Activated CD4-positive, CD25-positive, alpha-beta regulatory T cell treated with anti-CD3 and anti-CD28 coated beads, Interleukin-2, amount 50 U/mL, for 24 hours (primary cell): Measurements from ENCODE around the gene SH2D7.
A peak's percentile ranks its signal among the peaks of the same experiment; 100 is the strongest.

ENCODE experiments used
- ATAC-seq, 2 donors: fragments of 150-1000 bp; cut with Tn5 transposase; one replicate each; pipeline ENCODE4 v1.10.0; 2021; ENCODE audit warnings: mild to moderate bottlenecking in 1 of 2, moderate library complexity in 1 of 2

SH2D7 gene

DNA sequence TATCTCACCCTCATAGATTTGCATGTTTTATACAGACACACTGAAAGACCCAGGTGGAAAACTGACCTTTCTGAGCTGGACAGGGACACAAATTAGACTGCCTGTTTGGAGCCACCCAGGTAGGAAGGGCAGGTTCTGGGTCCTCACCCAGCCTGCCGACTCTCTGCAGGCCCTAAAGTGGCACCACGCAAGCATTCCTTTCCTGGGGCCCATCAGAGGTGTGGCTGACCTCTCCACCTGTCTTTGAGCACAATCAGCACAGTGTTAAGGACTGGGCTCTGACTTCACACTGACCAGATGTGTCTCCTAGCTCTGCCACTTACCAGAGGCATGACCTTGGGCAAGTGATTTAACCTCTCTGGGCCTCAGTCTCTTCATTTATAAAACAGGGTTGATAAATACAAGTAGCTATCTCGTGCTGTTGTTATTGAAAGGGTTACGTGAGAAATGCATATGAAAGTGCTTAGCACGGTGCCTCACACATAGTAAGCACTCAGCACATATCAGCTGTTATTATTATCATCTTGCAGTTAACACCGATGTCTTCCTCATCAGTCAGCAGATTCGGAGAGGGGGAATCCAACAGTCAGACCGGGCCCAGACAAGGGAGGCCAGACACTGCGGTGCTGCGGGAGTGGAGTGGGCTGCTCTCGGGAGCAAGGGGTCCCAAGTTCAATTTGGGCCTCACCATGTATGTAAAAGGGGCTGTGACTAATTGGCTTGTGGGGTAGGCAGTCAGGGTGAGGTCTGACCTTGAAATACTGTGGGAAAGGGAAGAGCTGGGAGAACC is 12.9 kb upstream of the SH2D7 start:
- ATAC-seq: no peak

DNA sequence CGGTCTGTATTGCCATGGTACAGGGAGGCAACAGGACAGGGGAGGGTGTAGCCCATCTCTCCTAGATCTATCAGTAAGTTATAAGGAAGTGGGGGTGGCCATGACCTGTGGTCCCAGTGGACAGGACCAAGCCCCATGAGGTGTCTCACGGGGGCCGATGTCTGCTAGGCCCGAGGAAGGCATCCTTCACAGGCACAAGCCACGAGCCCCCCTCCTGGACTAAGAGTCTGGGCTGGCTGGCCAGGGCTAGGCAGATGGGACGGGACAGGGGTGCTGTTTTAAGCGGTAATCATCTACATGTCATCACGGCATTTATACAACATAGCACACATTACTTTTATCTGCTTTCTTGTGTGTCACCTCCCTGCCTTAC is 12.3 kb upstream of the SH2D7 start:
- no peak for ATAC-seq

DNA sequence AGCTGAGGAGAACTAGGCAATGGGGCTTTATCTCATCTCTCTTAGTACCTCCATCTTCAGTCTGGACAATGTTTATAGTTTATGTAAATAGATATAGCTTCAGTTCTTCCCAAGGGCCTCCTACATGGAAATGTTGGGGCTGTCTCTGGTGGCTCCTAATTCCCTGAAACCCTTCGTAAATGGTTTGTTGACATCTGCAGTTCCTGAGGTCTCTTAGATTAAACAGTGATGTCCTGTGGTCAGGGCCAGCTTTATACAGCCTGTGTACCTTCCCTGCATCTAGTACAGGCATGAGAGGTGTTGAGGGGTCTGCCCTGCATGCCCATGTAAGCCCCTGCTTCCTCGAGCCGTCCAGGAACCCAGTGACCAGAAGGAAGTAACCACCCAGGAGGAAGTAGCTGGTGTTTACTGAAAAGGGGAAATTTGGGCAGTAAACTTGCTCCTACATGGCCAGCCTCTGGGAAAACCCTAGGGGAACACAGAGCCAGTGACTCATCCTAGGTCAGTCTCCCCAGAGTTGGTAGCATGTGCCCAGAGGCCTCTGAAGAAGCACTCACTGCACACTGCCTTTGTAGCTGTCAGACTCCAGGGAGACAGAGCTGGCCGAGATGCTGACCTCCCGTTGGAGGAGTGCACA is 10.1 kb upstream of the SH2D7 start:
- no peak for ATAC-seq

DNA sequence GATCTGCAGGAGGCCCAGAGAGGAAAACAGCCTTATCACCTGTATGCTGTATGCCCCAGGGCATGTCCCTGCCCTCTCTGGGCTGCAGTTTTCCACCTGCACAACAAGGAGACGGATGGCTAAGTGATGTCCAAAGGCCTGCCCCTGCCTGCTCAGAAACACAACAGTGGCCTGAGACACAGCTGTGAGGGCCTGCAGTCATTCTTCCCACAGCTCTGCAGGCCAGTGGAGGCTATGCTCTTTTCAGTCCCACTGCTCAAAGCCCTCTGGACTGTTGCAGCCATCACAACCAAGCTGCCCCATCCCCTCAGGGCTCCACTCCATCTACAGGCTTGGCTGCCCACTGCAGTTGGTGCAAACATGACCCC is 9.6 kb upstream of the SH2D7 start:
- no peak for ATAC-seq

DNA sequence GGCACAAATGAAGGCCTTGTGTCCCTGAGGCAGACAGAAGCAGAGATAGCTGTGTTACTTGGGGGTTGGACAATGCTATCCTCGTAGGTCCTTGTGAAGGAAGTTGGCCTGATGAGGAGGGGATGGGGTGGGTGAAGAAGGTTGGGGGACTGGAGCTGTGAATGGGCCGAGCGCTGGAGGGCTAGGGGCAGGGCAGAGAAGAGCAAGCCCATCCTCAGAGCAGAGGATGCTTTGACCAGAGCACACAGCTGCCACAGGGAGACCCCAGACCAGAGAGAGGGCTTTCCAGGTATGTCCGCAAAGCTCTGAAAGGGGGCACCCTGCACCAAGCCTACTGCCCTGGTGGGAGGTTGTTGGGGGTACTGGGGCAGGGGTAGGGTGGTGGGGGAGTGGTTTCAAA is 9.2 kb upstream of the SH2D7 start:
- ATAC-seq: no peak

DNA sequence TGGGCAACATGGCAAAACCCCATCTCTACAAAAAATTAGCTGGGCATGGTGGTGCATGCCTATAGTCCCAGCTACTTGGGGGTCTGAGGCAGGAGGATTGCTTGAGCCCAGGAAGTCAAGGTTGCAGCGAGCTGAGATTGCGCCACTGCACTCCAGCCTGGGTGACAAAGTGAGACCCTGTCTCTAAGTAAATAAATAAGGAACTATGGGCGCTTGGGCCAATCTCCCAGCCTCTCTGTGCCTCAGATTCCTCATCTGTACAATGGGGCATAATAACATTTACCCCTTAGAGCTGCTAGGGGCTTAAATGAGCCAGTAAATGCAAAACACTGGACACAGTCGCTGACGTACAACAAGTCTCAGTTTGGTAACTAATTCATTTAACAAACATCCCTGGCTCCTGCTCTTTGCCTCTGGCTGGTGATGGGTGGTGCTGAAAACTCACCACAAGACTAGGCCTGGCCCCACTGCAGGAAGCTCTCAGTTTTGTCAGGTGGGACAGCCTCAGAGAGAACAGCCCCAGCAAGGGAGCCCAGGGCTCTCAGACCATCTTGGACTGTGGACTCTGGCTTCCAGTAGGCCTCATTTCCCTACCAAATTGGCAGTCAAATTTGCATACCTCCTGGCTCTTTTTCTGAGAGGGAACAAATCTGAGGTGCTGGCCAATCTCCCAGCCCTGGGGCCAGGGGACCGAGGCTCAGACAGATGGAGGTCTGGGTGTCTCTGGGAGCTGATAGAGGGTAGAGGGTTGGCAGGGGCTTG is 8.5 kb upstream of the SH2D7 start:
- ATAC-seq: no peak

DNA sequence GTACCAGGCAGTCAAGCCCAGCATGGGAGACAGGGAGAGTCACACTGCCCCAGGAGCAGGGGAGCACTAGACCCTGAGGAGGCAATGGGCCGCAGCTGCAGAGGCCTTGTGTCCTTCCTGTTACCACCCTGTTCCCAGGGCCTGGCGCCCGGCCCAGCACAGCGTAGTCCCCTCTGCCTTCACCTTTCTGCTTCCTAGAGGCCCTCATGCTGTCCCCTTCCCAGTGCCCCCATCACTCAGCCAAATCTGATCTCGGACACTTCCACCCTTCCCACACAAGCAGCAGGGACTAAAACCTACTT is 8.0 kb upstream of the SH2D7 start:
- no peak for ATAC-seq

DNA sequence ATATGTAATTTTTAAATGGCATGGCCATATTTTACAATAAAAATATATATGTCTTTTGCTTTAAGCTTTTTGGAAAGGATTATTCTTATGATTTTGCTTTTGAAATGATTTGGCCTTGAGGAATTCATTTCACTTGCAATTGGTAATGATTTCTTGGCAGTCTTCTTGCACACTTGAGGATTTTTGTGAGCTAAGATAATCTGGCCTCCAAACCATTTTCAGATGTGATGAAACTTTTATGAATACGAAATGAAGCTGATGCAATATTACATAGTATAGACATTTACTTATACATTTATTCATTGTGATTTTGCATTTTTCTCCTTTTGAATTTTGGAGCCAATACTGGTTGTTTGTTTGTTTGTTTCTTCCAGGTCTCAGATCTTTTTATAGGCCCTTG is 6.4 kb upstream of the SH2D7 start:
- ATAC-seq: no peak

DNA sequence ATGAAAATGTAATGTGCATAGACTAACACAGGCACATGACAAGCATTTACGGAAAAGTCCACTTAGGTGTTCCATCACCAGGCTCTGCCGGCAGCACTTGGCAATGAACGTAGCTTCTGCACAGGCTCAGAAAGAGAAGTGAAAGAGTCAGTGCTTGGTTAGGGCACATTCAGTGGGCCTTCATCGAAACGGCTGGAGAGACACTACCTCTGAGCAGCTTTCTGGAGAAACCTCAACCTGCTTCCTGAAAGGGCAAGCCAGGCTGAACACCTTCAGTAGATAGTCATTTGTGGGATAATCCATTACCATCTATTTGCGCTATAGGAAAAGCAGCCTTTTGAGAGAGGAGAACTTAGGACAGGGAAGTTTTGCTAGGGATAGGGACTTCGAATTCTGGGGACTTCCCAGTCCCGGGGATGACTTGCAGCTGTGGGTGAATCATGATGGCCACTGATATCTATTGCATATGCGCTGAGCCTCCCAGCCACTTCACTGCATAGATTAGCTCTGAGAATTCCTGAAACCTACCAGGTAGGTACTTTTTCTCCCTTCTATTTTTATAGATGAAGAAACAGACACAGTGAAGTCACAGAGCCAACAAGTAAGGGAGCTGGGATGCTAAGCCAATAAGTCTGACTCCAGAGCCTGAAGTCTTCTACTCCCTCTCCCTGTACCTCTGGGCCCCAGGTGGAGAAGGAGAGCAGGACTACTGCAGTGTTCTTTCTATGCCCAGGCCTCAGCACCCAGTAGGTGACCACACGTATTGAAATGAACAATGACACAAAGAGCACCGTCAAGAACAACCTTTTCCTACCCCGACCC is 4.2 kb upstream of the SH2D7 start:
- no peak for ATAC-seq

DNA sequence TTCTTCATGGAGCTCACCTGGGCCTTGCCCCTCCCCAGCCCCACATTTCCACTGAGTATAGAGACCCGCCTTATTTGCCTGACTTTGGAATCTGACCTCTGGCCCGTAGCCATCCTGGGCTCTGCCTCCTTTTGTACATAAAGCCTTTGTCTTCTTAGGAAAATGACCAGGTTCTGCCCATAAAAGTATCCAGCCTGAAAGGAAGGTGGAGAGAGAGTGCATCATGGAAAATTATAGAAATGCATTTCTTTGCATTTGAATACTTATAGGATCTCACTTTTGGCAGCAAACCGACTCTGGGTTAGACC is 3.6 kb upstream of the SH2D7 start:
- no peak for ATAC-seq

DNA sequence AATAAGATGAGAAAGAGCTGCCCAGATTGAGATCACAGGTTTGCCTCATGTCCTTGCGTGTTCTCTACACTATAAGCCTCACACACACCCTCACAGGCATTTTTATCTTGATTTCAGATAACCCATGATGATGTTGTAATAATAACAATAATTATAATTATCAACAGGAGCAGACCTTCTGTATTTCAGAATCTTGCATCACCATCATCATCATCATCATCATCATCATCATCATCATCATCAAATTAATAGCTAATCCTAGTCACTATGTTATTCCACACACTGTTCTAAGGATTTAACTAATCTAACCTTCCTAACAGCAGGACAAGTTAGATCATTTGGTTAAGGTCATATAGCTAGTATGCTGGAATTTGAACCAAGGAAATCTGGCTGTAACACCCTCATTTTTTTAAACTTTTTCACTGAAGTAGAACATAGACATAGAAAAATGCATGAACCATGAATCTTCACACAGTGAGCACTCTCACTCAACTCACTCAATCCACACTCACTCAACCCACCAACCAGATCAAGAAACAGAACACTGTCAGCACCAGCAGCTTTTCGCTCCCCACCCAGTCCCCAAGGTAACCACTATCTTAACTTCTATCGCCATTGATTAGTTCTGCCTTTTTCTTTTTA is 1.8 kb upstream of the SH2D7 start:
- no peak for ATAC-seq

DNA sequence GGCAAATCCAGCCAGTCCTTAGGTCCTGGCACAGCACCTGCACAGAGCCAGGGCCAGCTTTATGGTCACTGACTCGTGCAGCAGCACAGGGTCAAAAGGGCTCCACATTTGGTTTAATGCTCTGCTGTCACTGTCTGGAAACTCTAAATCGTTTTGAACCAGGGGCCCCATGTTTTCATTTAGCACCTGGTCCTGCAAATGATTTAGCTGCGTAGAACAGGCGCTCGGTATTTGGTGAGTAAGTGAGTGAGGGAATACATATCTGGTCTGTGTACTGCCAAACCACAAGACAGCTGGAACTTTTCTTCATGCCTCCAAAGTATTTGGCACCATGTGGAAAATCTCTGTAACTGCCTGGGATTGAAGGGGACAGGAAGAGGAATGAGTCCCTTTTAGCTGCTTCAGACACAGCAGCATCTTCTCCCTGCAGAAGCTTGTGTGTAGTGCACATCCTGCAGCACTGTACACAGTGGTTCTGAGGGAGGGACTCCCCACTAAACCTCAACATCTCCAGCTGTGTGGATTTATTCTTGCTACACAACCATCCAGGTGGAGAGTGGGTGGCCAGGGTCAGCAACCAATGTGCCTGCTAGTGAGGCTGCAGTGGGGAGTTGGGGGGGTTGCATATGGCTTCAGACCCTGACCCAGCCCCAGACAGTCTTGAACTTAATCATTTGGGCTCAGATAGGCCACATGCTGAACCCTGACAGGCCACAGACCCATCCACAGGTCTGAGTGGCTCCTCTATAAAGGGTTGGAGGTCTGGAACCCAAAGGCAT is 1.1 kb downstream of the SH2D7 start:
- ATAC-seq: no peak

DNA sequence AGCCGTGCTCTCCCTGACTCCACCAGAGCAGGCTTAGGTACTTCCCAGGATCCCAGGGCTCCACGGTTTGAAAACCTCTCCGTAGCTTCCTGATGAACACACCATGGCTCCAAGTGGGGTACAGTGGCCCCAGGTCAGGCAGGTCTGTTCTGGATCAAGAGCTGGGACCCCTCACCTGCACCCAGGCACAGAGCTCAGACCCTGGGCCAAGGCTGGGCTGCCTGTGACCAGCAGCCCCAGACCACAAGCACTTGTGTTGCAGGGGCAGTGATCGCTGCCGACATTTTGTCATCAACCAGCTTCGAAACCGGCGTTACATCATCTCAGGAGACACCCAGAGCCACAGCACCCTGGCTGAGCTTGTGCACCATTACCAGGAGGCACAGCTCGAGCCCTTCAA is 5.3 kb downstream of the SH2D7 start:
- no peak for ATAC-seq

DNA sequence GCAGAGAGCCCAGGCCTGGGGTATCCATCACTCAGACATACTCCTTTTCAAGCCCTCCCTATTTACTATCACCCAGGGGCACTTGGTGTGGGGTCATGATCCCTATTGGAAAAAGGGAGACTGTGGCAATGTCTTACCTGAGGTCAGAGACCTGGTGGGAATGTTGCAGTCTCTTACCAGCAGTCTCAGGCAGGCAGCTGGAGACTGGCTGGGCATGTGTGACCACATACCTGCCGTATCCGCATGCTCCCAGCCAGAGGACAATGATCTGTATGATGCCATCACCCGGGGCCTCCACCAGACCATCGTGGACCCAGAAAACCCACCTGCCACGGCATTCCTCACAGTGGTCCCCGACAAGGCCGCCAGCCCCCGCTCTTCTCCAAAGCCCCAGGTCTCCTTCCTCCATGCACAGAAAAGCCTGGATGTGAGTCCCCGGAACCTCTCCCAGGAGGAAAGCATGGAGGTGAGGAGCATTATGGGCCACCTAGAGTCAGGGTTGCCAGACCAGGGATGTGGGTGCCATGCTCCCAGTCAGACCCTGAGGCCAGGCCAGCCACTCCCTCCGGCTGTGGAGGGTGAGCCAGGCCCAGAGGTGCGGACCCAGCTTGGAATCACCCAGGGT is 5.9 kb downstream of the SH2D7 start:
- no peak for ATAC-seq

DNA sequence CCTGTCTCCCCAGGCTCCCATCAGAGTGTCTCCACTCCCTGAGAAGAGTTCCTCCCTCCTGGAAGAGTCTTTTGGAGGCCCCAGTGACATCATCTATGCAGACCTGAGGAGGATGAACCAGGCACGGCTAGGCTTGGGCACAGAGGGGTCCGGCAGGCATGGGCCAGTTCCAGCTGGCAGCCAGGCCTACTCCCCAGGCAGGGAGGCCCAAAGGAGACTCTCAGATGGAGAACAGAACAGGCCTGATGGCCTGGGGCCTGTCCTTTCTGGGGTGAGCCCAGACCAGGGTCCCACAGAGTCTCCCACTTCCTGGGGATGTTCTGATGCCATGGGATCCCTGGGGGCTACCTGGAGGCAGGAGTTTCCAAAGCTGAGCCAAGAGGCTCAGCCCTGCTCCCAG is 8.5 kb downstream of the SH2D7 start:
- ATAC-seq: no peak

DNA sequence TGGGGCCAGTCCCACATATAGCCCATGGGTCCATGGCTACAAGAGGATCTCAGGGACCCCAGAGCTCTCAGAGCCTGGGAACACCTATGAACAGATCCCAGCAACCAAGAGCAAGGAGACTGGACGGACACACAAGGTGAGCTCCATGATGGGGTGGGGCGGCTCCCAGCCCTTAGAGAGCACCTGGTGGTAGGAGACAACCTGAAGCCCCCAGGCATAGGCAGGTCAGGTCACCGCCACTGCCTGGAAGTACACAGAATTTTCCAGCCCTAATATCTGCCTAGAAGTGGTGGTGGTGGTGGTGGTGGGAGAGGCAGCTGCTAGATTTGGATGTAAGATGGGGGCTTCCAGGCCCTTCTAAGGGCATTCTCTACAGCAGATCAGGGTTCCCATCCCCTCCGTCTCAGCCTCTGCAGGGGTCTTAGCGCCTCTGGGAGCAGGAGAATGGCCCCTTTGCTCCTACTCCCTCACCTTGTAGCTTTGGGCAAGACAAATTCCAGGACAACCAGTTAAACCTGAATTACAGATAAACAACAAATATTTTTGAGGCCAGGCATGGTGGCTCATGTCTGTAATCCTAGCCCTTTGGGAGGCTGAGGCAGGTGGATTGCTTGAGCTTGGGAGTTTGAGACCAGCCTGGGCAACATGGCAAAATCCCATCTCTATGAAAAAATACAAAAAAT is 9.2 kb downstream of the SH2D7 start:
- no peak for ATAC-seq

DNA sequence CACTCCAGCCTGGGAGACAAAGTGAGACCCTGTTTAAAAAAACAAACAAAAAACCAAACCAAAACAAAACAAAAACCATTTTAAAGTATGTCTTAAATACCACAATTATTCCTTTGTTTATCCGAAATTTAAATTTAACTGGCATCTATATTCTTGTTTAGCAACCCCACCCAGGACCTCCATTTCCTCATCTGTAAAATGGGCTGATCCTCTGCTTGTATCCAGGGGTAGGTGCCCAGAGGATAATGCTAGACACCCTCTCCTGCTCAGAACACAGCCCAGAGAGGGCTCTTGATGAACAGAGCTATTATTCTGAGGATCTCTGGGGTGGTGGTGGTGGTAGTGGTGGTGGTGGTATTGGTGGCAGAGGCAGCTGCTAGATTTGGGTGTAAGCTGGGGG is 9.8 kb downstream of the SH2D7 start:
- ATAC-seq: no peak

DNA sequence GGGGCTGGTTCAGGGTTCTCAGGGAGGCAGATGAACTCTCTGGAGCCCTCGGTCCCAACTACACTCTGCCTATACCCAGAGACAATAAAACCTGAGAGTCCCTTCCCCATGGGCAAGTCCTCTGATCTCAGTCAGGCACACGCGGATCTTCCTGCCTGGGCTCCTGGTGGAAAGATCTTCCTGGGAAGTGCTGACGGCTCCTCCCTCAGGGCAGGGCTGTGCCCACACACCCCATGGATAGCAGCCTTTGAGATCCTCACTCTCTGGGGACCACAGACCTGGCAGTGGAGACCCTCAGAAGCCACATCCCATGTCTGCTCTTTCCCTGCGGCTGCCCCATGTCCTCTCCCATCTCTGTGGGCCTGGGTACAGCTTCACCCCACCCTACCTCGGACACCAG is 10.4 kb downstream of the SH2D7 start:
- no peak for ATAC-seq

DNA sequence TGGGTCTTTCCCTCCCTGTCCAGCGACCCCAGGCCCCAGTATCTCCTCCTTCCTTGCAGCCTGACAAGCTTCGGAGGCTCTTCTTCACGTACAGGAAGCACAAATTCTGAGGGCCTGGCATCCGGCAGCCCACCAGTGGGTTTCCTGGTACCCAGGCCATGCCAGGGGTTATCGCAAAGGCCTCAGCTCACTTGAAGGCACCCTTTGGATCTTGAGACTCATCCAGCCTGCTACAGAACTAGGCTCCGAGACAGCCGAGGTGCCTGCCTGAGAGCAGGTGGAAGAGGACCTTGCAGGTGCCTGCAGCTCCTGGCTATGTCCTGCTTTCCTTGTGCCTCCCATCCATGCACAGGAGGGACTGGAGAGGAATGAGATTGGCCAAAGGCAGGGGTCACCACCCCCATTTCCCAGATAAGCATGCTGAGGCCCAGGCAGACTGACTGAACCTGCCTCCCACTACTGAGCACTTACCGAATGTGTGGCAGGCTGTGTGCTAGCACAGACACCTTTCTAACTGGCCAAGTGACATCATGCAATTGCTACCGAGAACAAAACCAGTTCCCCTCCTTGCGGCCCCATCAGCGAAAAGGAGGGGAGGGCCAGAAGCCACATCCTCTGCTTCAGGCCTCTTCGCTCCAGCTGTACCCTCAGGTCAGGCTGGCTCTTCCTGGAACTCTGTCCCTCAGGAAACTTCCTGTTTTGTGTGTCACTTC is 11.2 kb downstream of the SH2D7 start:
- peak; percentile 76 to 88 for ATAC-seq

DNA sequence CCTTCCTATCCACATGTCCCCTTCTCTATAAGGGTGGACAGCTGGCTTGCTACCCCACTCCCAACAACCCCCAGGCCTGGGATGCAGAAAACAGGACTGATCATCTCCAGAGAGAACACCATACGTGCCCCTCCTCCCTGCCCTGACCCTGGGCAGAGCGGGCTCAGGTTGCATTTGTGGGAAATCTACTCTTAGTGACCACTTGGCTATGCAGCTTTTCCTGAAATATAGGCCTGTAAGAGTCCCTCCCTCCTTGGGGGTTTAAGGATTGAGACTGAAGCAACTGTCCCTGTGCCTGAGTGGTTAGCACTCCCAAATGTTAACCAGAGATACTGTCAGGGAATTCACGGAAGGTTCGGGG is 11.7 kb downstream of the SH2D7 start:
- peak in 1 of 2 donors; percentile 2 for ATAC-seq
